ENCODE results near the gene TMTC1.
A peak's percentile ranks its signal among the peaks of the same experiment; 100 is the strongest.

Gene TMTC1

GRCh38 chr12:29530436-29530835 is 253.3 kb downstream of the TMTC1 start:
- intact Hi-C loops (cut with DNase I), result no loop called here
- no peak for DNase-seq

- DNase-seq, result no peak
- intact Hi-C loops (cut with DNase I), result no loop called here
Measured at GRCh38 chr12:29528161-29528560, 255.6 kb downstream of the TMTC1 start.

- no peak for DNase-seq
- intact Hi-C loops (cut with DNase I), result no loop called here
Measured at GRCh38 chr12:29521951-29522350, 261.8 kb downstream of the TMTC1 start.

- DNase-seq, result peak in 12 of 42 donors; percentile 8 to 68 (median 36)
- intact Hi-C loops (cut with DNase I), result no loop called here
Measured at GRCh38 chr12:29519585-29520182, 264.1 kb downstream of the TMTC1 start.

- DNase-seq, result no peak
Measured at GRCh38 chr12:29518407-29518806, 265.3 kb downstream of the TMTC1 start.

GRCh38 chr12:29517264-29517663 is 266.5 kb downstream of the TMTC1 start:
- peak in 36 of 42 donors; percentile 7 to 67 (median 34) for DNase-seq
- intact Hi-C loops (cut with DNase I), result no loop called here

More at GRCh38 chr12:29518407-29518806, 265.3 kb downstream of the TMTC1 start:
- intact Hi-C loops (cut with DNase I), result no loop called here

GRCh38 chr12:29516431-29516875 is 267.3 kb downstream of the TMTC1 start:
- no peak for DNase-seq
- intact Hi-C loops (cut with DNase I), result no loop called here

GRCh38 chr12:29510591-29511185 is 273.1 kb downstream of the TMTC1 start:
- DNase-seq, result no peak
- intact Hi-C loops (cut with DNase I), result no loop called here

- no peak for DNase-seq
Measured at GRCh38 chr12:29509503-29509902, 274.2 kb downstream of the TMTC1 start.

GRCh38 chr12:29508949-29509348 is 274.8 kb downstream of the TMTC1 start:
- intact Hi-C loops (cut with DNase I), result no loop called here
- DNase-seq, result no peak

More at GRCh38 chr12:29509503-29509902, 274.2 kb downstream of the TMTC1 start:
- intact Hi-C loops (cut with DNase I), result no loop called here

- no peak for DNase-seq
- intact Hi-C loops (cut with DNase I), result no loop called here
Measured at GRCh38 chr12:29505122-29505521, 278.6 kb downstream of the TMTC1 start.

GRCh38 chr12:29503283-29503682 is 280.5 kb downstream of the TMTC1 start:
- no peak for DNase-seq
- intact Hi-C loops (cut with DNase I), result no loop called here

- intact Hi-C loops (cut with DNase I), result no loop called here
- no peak for DNase-seq
Measured at GRCh38 chr12:29499235-29499634, 284.5 kb downstream of the TMTC1 start.

- DNase-seq, result no peak
Measured at GRCh38 chr12:29497588-29497987, 286.2 kb downstream of the TMTC1 start, which contains the start of gene OVCH1. Gene OVCH1 (minus strand): TSS chr12:29497686. CDS start chr12:29497686, 0 bp downstream.

GRCh38 chr12:29492891-29493290 is 290.9 kb downstream of the TMTC1 start:
- intact Hi-C loops (cut with DNase I), result no loop called here
- DNase-seq, result no peak

More at GRCh38 chr12:29497588-29497987, 286.2 kb downstream of the TMTC1 start, which contains the start of gene OVCH1:
- intact Hi-C loops (cut with DNase I), result no loop called here

GRCh38 chr12:29486972-29487371 is 296.8 kb downstream of the TMTC1 start:
- intact Hi-C loops (cut with DNase I), result no loop called here

GRCh38 chr12:29463198-29463597 is 320.5 kb downstream of the TMTC1 start:
- DNase-seq, result no peak
- intact Hi-C loops (cut with DNase I), result no loop called here

More at GRCh38 chr12:29486972-29487371, 296.8 kb downstream of the TMTC1 start:
- DNase-seq, result peak in 9 of 42 donors; percentile 5 to 55 (median 33)

GRCh38 chr12:29460082-29460481 is 323.7 kb downstream of the TMTC1 start:
- intact Hi-C loops (cut with DNase I), result no loop called here

GRCh38 chr12:29455087-29455486 is 328.7 kb downstream of the TMTC1 start:
- DNase-seq, result peak; percentile 22 to 89 (median 70)
- intact Hi-C loops (cut with DNase I), result no loop called here

More at GRCh38 chr12:29460082-29460481, 323.7 kb downstream of the TMTC1 start:
- DNase-seq, result no peak

GRCh38 chr12:29451888-29452287 is 331.9 kb downstream of the TMTC1 start:
- intact Hi-C loops (cut with DNase I), result no loop called here
- DNase-seq, result no peak

Measured in head of caudate nucleus (tissue), 42 donors.